Stimulated activated CD4-positive, alpha-beta T cell treated with anti-CD3 and anti-CD28 coated beads, Interleukin-15, amount 100 ng/mL, for 24 hours (primary cell): ENCODE measurements around the gene ATP10A.

Experiments used
- DNase-seq: peaks from one replicate; pipeline ENCODE4 v3.0.0-alpha.2; 2020

Gene ATP10A

GRCh38 chr15:25811481-25811906 is 51.6 kb downstream of the ATP10A start:
- DNase-seq = no peak

- peak; percentile 35 for DNase-seq
Measured at GRCh38 chr15:25810631-25811091, 52.5 kb downstream of the ATP10A start.

DNA sequence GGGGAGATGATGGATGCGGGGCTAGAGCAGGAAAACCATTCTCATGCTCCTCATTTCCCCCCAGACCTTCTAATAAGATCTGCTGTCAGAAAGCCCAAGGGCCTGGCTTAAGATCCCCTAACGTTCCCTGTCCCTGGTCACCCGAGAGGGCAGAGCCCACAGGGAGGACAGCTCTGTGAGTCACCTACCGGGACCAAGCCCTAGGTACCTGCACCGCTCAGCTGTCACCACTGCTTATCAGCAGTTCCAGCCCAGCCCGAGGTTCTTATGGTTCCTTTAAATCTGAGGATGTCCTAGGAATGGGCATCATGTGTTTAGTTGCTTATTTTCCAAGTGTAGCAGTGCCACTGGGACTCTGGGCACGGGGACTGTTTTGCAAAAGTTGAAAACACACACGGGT is 53.0 kb downstream of the ATP10A start:
- DNase-seq = no peak

GRCh38 chr15:25807063-25807462 is 56.1 kb downstream of the ATP10A start:
- no peak for DNase-seq

DNA sequence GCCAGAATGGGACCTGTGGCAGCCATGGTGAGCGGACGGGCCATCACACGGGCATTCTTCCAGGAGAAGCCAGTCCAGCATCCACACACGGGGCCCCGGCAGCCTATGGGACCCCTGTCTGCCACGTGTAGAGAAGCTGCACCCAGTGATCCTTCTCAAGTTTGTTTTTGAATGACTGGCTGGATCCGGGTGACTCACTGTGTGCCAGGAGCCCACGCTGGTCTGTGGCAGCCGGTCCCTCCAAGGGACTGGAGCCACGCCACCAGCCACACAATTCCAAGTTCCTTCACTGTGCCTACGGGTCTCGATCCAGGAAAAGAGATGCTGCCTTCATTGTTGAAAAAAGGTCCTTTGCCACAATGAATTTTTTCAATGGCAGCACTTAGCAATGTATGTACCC is 58.1 kb downstream of the ATP10A start:
- DNase-seq = no peak

- DNase-seq = no peak
Measured at GRCh38 chr15:25804451-25804850, 58.7 kb downstream of the ATP10A start.

GRCh38 chr15:25803541-25803940 is 59.6 kb downstream of the ATP10A start:
- no peak for DNase-seq

DNA sequence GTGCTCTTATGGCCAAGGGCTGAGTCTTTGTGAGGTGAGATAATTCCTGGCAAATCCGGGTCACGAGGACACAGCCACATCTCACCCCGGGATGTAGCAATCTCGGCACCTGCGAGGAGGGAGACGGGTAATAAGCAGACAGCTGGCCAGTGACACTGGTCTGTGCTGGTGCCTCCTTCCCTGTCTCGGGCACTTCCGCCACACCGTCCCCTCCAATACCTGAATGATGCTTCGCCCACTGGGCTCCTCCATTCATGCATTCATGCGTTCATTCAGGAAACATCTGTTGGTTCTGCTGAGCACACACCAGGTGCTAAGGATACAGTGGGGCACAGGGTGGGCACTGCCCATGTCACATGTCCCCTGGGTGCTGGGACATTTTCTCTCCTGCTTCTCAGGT is 60.1 kb downstream of the ATP10A start:
- no peak for DNase-seq

- DNase-seq = no peak
Measured at GRCh38 chr15:25802285-25802830, 60.8 kb downstream of the ATP10A start.

DNA sequence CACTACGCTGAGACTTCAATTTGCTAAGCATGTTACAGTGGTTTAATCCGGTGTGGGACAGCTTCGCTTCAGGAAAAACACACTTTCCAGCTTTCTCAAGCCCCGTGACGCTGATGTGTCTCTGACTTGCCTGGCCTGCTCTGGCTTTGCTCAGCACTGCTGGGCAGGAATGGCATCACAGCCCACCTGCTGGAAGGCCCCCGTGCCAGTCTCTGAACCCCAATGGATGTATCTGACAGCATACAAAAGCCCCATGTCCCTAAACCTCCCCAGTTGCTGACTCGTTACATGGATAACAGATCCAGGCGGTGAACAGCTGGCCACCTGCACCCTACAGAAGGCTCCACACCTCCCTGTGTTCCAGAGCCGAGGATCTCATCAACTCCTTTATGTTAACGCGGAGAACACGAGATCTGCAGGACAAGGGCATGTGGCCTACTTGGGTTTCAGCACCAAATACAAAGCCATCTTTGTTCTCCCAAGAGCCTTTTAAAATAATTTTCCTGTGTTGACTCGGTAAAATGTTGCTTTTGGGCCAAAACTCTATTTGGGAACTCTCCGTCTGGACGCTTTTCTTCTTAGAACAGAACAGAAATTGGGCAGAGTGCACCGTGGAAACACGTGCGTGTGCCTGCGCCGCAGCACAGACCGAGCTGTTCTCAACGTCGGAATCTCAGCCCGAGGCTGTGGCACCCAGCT is 61.4 kb downstream of the ATP10A start:
- DNase-seq = no peak

GRCh38 chr15:25800761-25801515 is 62.2 kb downstream of the ATP10A start:
- DNase-seq = no peak

DNA sequence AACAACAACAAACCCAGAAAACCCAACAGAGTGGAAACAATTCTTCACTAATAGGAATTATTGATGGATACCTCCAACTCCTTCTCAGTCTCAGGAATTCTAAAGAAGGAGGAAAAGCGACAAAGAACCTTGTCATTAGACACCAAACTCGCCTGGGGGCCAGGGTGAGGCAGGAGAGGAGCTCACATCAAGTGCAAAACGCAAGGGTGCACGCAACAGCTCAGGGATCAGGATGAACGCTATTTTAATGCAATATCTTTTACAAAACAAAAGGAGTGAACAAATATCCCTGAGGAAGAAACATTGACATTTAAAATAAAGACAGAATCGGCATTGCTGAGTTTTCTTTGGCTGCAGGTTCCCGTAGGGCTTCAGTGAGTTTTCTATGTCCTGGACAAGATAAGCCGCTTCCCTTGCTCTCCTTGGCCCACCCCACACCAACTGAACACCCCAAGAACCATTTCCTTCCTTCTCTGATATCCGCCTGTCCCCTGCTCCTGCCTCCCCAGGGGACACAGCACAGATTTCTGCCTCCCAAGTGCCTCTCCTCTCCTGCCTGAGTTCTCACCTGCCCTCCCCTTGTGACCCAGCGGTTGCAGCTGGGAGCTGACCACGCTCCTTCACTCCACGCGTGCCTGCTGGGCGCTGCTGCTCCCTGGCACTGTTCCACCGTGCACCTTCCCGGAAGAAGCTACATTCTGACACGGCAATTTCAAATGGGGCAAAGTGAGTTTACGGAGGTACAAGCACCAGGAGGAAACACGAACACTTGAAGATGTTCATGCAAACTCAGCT is 63.0 kb downstream of the ATP10A start:
- DNase-seq = no peak

- no peak for DNase-seq
Measured at GRCh38 chr15:25797936-25798901, 64.9 kb downstream of the ATP10A start.

DNA sequence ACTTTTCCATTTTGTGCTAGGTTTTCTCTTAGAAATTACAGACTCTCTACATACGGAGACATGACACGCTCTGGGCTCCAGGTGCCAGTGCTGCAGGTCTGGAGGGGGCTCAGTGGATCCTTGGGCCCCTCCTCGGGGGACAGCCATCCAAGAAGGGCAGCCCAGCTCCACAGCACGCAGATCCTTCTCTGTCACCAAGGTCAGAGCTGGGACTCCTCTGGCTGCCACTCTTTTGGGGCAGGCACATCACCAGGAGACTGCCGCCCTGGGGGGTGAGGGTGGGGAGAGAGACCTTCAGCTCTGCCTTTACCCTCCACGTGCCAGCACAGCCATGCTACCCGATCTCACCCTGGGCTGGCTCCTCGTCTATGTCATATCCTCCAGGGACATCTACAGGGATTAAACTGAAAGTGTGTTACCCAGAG is 65.6 kb downstream of the ATP10A start:
- DNase-seq = no peak

DNA sequence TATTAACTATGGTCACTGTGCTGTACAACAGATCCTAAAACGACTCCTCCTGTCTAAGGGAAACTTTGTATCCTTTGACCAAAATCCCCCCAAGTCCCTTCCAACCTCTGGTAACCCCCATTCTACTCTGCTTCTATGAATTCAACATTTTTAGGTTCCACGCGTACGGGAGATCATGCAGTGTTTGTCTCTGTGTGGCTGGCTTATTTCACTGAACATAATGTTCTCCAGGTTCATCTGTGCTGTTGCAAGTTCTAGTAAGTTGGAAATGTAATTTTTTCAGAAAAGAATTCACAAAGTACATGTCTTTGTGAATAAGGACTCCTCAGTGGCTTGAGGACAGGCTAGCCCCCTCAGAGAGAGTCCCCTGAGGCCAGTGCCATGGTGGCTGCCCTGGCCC is 66.1 kb downstream of the ATP10A start:
- no peak for DNase-seq

- DNase-seq = no peak
Measured at GRCh38 chr15:25796395-25796794, 66.7 kb downstream of the ATP10A start.

DNA sequence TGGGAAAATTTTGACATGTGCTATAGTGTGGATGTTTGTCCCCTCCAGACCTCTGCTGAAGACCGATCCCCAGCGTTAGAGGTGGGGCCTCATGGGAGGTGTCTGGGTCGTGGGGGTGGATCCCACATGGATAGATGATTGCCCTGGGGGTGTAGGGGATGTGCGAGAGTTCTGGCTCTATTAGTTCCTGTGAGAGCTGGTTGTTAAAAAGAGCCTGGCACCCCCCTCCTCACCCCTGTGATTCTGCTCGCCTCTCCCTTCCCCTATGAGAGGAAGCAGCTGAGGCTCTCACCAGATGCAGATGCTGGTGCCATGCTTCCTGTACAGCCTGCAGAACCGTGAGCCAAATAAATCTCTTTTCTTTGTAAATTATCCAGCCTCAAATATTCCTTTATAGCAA is 67.4 kb downstream of the ATP10A start:
- no peak for DNase-seq

- DNase-seq = no peak
Measured at GRCh38 chr15:25795061-25795460, 68.1 kb downstream of the ATP10A start.

DNA sequence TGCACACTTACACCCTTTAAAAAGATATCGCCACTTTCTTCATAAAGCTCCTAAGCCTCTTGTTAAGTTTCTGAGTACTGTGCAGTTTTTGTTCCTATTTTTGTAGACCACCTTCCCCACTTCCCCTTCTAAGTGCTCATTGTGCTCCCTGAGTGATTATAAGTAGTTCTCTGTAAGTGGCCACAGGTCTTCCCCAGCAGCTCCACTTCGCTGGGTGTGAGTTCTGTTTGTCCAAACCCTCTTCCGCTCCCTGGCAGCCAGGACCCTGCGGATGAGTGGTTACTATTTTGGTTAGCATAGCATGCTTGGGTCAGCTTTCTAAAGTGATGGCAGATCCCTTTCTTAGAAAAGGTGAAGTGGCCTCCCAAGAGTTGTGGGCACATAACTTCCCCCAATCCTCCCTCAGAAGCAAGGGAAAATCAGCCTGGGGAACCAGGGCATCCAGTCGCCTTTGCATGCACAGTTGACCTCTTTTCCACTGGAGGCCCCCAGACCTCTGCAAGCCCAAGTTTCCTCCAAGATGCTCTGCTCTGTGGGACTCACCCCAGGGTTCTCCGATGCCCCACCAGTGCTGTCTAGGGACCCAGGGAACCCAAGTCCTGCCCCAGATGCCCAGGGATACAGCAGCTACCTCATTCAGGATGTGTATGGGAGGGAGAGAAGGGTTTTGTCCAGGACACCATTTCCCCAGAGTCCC is 69.6 kb downstream of the ATP10A start:
- no peak for DNase-seq

DNA sequence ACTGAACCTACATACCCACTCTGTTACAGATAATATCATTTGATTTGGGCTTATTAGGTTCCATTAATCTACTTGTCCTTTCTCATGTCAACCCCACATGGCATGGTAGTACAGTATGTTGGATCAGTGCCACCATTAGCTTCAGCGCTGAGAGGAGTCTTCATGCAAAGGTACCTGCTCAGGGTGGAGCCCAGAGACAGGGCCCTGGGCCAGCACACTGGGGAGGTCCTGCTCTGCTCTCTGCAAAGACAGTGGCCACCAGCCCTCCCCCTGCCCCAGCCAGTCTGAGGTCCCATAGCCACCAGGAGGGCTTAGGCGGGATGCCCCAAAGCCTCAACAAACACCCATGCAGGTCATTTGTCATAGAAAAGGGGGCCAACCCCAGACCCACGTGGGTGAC is 71.0 kb downstream of the ATP10A start:
- no peak for DNase-seq

GRCh38 chr15:25790000-25790660 is 73.0 kb downstream of the ATP10A start:
- DNase-seq = peak; percentile 75
